ENCODE measurements around the gene APBB1IP.
"Not testable (repeated sequence)": the region's sequence is repeated elsewhere in the genome, so short reads cannot be mapped to it uniquely, and the experiment has no call there.

The APBB1IP gene, protein sequence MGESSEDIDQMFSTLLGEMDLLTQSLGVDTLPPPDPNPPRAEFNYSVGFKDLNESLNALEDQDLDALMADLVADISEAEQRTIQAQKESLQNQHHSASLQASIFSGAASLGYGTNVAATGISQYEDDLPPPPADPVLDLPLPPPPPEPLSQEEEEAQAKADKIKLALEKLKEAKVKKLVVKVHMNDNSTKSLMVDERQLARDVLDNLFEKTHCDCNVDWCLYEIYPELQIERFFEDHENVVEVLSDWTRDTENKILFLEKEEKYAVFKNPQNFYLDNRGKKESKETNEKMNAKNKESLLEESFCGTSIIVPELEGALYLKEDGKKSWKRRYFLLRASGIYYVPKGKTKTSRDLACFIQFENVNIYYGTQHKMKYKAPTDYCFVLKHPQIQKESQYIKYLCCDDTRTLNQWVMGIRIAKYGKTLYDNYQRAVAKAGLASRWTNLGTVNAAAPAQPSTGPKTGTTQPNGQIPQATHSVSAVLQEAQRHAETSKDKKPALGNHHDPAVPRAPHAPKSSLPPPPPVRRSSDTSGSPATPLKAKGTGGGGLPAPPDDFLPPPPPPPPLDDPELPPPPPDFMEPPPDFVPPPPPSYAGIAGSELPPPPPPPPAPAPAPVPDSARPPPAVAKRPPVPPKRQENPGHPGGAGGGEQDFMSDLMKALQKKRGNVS

DNA sequence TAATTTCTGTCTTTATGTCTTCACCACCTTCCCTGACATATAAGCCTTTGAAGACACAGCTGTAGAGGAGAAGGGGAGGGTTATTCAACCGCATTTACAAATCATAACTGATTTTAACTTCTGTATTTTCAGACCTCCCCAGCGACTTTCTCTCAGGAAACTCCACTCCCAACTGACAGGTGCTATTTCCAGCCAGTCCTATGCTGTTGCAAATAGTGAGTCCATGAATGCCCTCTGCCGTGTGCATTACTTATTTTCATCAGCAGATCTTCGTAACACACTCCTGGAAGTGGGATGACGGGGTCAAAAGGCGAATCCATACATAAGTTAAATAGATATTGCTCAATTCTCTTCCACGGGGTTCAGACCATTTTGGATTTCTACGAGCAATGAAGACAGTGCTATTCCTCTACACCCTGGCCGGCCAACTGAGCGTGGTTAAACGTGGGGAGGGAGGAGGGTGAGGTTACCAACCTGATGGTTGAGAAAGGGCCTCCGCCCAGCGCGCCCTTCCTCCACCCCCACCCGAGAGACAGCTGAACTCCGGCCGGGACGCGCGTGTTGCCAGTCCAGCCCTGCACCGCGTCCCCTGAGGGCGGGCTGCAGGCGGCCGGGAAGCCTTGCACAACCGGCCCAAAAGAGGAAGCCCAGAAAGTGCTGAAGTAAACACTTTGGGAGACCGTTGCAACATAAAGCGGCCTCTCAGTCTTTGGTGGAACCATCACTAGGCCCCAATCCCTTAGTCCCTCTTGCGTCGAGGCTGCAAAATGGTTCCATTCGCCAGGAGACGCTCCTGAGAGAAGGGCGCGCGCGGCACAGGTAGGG, at the start of gene APBB1IP:
APBB1IP (plus strand) TSS at position 705 of the 825 bp plus-strand sequence. CDS start 53,986 bp downstream, outside the sequence.
- DNase-seq (ENCODE audit: low read depth in 1 of 2, low spot score in 1 of 2) = peak; percentile 27

DNA sequence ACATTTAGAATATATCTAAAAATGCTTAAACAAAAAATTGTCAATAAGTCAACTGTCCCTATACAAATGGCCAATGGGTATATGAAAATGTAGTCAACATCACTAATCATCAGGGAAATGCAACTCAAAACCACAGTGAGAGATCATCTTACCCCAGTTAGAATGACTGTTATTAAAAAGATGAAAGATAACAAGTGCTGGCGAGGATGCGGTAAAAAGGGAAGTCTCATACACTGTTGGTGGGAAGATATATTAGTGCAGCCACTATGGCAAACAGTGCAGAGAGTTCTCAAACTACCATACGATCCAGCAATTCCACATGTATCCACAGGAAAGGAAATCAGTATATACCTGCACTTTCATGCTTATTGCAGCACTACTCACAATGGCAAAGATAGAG, 48.6 kb upstream of the APBB1IP start:
- no peak for DNase-seq (ENCODE audit: low read depth in 1 of 2, low spot score in 1 of 2)

DNA sequence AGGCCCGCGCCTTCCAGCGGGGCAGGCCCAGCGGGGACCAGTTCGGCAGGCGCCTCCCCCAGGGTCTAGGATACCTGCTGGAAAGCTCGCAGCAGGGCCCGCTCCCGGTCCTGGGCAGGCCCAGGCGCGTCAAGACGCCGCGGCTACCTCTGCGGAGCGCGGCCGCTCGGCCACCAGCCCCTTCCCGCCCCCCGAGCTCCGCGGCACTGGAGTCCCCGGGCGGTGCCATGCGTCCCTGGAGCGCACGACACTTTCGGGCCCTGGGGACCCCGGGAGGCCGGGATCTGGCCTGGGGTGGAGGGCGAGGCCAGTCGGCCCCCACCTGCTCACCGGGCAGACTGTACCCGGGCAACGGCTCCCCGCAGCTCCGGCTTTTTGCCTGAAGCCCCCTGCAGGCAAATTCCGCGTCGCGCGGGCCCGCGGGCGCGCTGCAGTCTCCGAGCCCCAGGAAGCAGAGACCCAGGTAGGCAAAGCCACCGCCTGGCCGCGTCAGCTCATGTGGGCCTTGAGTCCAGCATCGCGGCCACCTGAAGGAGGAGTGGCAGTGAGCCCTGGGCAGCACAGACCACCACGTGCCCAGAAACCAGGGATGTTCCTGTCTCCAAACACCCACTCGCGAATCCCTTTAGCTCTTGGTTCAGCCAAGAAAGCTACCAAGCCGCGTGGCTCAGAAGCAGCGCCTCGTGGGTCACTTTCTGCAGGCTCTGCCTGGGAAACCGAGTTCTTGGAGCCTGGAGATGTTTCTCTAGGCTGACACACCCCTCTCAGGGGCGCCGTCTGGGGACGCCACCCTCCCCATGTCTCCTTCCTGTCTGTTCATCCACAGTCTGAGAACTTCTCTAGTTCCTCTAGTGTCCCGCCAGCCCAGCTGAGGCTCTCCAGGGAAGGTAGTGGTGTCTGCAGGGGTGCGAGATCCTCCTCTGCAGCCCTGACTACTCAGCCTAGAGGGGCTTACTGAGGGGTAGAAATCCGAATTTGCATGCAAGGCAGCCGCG, 46.1 kb upstream of the APBB1IP start:
- DNase-seq (ENCODE audit: low read depth in 1 of 2, low spot score in 1 of 2) = no peak

DNA sequence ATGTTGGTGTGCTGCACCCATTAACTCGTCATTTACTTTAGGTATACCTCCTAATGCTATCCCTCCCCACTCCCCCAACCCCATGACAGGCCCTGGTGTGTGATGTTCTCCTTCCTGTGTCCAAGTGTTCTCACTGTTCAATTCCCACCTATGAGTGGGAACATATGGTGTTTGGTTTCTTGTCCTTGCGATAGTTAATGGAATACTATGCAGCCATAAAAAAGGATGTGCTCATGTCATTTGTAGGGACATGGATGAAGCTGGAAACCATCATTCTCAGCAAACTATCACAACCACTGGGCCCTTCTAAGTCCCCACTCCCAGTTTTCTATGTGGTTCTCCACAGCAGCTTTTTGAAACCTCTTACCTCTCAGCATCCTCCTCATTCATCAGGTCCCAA, 39.8 kb upstream of the APBB1IP start:
- not testable (repeated sequence) for DNase-seq (ENCODE audit: low read depth in 1 of 2, low spot score in 1 of 2)

DNA sequence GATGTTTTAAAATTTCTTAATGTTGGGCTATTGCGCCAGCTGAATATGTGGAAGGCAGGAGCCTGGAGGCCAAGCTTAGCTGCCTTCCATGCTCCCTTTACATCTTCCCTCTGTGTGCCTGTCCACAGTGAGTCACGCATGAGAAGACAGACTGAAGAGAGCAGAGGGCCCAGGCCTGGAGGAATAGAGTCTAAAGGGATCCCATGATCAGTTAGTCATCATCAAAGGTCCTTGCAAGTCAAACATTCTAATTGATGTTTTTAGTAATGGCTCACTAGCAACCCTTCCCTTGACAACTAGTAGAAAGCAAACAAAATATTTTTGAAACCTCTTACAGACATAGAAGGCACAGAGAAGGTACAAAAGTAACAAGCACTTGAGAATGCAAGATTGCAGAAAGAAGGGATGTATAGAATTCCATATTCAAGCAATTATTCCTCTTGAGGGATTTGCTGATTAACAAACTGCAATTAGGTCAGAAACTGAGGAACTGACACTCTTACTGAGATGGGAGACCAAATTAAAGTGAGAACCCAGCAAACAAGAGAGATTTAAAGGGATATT, 30.7 kb upstream of the APBB1IP start:
- no peak for DNase-seq (ENCODE audit: low read depth in 1 of 2, low spot score in 1 of 2)

DNA sequence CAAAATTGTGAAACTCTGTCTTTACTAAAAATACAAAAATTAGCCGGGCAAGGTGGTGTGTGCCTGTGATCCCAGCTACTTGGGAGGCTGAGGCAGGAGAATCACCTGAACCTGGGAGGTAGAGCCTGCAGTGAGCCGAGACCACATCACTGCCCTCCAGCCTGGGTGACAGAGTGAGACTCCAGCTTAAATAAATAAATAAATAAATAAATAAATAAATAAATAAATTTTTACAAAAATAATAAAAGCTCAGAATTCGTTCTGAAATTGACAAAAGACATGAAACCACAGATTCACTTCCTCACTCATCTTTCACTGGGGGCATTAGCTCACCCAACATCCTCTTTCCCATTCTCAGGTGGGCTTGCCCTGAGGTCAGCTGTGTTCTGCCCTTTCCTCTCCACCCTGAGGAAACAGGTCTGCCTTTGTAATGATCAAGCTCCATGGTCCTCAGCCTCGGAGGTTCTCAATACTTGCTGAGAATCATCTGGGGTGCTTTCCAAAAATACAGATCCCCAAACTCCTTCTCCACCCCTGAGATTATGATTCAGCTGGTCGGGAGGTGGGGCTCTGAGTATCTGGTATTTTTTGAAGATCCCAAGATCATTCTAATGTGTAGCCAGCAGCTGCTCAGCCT, 29.2 kb upstream of the APBB1IP start:
- DNase-seq (ENCODE audit: low read depth in 1 of 2, low spot score in 1 of 2) = no peak

DNA sequence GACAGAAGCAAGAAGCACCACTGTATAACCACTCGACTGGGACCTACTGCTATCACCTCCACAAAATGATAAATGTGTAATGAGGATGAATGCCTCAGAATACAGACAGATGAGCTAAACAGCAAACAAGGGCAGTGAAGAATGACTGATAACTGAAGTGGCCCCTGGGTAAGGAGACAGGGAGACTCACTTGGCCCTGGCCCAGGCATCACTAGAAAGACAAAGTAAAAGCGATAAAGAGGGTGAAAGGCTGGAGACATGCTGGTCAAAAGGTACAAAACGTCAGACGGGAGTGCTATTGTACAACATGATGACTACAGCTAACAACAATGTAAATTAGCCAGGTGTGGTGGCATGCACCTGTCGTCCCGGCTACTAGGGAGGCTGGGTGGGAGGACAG, 27.8 kb upstream of the APBB1IP start:
- DNase-seq (ENCODE audit: low read depth in 1 of 2, low spot score in 1 of 2) = no peak

DNA sequence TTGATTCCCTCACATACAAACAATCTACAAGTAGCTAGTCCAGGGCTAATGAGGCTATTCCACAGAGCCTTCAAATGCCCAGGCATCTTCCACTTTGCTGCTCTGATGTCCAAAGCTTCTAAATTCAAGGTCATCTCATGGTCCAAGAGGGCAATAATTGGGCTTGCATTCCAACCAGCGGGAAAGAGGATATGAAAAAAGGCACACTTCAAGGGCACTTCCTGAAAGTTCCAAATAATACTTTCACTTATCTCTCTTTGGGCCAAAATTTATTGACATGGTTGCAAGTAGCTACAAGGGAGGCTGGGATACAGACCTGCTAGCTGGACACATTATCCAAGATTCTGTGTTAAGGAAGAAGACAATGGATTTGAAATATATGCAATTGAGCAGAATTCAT, 25.2 kb upstream of the APBB1IP start:
- DNase-seq (ENCODE audit: low read depth in 1 of 2, low spot score in 1 of 2) = no peak

DNA sequence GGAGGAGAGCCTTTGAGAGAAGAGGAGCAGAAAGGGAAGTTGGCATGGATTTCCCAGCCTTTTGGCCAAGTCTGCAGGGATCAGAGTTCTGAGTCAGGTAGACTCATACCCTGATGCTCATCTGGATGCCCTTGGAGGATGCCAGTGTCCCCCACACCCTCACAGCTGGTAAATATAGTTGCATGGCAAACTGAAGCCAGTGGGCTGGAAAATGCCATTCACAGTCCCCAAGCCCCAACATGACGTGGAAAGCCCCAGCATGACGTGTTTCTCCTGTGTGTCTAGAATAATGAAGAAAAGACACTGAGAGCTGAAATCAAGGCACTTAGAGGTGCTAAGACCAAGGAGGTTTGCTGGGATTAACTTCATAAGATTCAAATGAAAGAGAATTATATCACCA, 24.8 kb upstream of the APBB1IP start:
- no peak for DNase-seq (ENCODE audit: low read depth in 1 of 2, low spot score in 1 of 2)

DNA sequence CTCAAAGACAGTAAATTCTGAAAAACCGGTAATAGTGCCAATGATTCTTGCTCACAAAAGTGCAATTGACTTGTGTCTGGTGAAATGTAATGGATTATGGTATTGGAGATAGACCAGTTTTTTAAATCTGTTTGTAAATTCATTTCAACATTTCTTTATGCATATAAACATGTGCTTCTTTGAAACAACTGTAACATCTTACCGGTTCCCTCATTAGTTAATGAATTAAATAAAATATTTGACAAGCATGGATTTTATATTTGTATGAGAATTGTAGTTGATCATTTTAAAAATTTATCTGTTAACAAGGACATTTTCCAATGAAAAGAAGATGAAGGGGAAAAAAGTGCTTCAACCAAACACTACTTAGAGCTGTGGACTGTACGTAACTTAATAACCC, 21.0 kb upstream of the APBB1IP start:
- no peak for DNase-seq (ENCODE audit: low read depth in 1 of 2, low spot score in 1 of 2)

DNA sequence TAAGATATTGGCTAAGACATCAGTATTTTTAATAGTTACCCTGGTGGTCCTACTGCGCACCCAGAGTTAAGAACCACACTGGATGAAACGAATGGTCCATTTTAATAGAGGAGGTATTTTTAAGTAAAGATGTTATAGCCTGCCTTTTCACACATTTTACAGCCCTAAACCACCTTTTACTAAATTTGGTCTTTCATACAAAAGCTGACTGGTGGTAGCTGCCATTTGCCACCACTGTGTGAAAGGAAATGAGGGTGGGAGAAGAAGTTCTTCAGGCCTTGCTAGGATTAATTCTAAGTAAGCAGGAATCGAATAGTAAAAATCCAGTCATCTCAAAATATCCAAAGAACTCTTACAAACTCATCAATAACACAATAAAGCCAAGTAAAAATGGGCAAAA, 15.2 kb upstream of the APBB1IP start:
- no peak for DNase-seq (ENCODE audit: low read depth in 1 of 2, low spot score in 1 of 2)

DNA sequence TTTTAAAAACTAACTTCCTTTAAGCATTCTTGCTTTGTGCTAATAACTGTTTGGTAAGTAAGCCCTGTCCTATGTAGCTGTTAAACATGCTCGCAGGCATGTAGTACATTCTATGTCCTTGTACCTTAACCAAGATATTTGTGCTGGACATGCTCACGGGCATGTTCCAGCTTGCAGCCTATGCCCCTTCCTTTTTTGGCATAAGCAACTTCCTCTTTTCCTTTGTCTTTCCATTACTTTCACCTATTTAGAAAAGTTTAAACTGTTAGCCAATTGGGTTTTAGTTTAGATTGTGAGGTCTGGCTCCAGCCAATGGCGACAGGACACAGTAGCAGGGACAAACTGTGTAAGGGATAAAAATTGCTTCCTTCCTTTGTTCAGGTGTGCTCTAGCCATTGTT, 14.4 kb upstream of the APBB1IP start:
- DNase-seq (ENCODE audit: low read depth in 1 of 2, low spot score in 1 of 2) = no peak

DNA sequence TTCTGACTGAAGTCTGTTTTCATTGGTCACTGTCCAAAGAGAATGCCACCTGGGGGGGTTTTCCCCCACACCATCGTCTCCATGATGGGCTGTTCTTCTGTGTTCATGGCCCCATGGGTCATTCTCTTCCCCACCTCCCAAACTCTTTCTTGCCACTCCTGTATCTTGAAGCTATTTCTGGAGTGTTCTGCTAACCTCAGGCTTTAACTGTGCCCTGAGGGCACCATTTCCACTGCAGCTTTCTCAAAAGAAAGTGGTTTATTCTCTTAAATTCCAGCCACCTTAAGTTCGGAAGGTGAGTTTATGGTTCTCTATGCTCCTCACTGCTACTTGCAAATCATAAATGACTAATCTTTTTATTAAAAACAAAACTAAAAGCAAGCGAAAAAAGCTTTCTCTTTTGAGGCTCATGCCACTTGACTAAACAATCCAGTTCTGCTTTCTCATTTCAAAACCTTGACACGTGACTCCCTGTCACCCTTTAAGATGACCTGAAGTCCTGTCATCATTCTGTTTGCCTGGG, 7.4 kb upstream of the APBB1IP start:
- peak in 1 of 2 donors; percentile 56 for DNase-seq (ENCODE audit: low read depth in 1 of 2, low spot score in 1 of 2)

DNA sequence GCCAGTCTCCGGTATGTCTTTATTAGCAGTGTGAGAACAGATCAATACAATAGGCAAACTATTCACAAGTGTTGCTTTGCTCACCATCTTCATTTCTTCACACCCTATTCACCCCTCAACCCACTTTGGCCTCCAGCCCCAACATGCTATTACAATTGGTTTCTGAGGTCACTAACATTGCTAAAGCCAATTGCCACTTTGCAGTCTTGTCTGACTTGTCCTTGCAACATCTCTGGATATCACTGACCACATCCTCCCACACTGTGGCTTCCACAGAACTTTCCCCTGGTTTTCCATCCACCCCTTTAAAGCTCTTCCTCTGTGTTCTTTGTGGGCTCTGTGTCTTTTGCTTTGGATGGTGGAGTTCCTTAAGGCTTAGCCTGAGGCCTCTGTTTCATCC, 5.2 kb upstream of the APBB1IP start:
- DNase-seq (ENCODE audit: low read depth in 1 of 2, low spot score in 1 of 2) = no peak

DNA sequence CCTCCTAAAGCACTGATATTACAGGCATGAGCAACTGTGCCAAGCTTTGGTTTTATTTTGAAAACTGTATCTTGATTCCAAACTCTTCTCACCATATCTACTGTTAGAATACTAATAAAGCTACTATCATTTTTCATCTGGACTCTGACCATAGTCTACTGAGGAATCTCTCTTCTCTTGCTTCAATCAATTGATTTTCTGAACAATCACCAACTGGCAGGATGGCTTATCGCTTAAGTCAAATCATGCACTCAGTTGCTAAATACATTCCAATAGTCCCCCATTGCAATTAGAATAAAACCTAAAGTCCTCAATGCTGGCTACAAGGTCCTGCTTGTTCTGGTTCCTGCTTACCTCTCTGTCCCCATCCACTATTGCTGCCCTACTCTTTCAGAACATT, 2.3 kb upstream of the APBB1IP start:
- no peak for DNase-seq (ENCODE audit: low read depth in 1 of 2, low spot score in 1 of 2)

DNA sequence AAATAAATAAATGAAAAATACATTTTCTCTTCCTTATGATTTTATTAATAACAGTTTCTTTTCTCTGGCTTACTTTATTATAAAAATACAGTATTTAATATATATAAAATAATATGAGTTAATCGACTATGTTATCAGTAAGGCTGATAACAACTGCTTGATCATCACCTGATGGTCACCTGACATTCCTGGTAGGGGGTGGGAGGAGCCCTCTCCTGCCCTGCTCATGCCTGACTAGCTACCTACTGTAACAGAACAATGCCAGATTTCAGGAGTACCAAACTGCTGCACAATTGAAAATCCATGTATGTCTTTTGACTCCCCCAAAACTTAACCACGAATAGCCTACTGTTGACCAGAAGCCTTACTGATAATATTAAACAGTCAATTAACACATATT, 1.3 kb upstream of the APBB1IP start:
- no peak for DNase-seq (ENCODE audit: low read depth in 1 of 2, low spot score in 1 of 2)

DNA sequence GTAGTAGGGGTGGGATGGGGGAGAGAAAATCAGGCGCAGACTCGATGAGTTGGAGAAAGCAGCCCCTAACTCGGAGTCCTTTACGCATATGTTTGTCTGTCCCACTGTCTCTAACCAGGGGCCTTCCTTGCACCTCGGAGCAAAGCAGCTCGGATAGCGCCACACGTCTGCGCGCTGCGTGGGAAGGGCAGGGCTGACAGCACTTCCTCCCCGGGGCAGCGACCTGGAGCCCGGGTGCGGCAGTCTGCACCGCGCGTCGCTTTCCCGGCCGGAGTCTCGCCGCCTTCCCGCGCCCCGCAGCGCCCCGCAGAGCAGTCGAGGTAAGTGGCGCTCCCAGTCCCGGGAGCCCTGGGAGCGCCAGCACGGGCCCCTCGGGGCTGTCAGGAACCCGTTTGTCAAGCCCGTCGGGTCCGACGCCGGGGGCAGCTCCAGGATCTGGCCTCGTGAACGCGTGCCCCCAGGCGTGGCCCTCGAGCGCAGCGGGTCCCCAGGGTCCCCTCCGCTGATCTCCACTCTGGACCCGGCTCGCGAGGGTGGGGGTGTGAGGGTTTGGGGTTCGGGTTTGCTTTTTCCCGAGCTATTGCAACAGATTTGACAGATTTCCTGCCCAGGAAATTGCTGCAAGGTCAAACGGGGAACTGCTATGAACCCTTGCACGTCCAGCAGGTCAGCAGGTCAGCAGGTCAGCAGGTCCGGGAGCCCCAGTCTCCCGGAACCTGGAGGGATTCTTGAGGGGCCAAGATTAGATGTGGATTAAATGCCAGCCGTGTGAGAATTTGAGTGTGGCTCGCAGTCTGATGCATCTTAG, 597 bp downstream of the APBB1IP start:
- DNase-seq (ENCODE audit: low read depth in 1 of 2, low spot score in 1 of 2) = peak; percentile 63 to 68

DNA sequence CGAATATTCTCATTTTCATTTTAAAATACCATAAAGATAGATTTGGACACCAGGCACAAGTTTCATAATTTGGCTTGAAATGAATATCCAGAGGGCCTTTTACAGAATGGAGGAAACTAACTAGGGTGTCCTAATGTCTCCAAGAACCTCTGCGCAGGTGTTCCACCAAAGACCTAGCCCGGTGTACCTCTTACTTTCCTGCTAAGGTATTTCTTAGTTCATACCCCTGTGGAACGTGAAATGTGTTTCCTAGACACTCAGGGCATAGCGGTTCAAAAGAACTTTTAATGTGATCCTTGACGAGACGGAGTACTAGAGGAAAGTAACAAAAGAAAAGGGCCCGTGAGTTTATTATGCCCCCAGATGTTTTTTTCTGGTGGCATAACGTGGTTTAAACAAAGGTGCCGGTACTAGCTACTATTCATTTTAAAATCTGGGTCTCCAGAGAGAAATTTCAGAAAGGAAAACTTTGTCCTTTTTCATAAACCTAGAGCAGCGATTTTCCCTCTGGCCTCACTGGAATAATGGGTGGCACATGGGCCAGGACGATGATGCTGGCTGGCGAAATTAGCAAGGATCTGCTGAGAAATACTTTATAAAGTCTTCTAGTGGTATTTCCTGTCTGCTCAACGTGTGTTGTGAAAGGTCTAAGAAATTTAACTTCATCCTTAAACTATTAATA, 1.4 kb downstream of the APBB1IP start:
- no peak for DNase-seq (ENCODE audit: low read depth in 1 of 2, low spot score in 1 of 2)

All from activated CD4-positive, alpha-beta T cell treated with anti-CD3 and anti-CD28 coated beads, Interleukin-2, amount 50 U/mL, for 24 hours (primary cell).